Tongue (tissue), 2 donors: ENCODE results near the gene GGCT. TPM values are rescaled to one million over a fixed set of nuclear protein-coding genes. Genes with fewer than 3 reads are reported as not detected.

Experiments used
- DNase-seq: peaks from one replicate; pipeline ENCODE4 v3.0.0-alpha.2; 2015
- total RNA-seq: library from RNA; depleted of rRNA; stranded (reverse); fragments of >200 nt; gene quantifications from one replicate; pipeline ENCODE4 v1.2.3, GENCODE V29; 2014

Gene GGCT
- total RNA-seq, 1 donor from 2014 or later: 30.3 TPM

DNA sequence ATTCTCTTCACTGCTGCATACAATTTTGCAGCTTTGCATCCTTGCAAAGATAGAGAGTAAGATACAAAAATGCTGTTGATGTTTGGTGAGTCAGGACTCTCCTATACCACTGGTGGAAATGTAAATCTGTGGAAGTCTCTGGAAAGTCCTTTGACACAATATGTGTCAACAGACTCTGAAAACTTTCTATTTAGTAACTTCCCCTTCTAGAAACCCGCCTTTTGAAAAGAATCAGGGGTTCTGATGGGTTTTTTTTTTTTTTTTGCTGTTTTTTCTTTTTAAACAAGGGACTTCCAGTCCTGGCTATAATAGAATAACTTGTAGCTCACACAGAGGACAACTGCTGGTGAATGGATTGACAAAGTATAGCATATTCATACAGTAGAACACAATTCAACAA is 42.5 kb downstream of the GGCT start:
- no peak for DNase-seq

DNA sequence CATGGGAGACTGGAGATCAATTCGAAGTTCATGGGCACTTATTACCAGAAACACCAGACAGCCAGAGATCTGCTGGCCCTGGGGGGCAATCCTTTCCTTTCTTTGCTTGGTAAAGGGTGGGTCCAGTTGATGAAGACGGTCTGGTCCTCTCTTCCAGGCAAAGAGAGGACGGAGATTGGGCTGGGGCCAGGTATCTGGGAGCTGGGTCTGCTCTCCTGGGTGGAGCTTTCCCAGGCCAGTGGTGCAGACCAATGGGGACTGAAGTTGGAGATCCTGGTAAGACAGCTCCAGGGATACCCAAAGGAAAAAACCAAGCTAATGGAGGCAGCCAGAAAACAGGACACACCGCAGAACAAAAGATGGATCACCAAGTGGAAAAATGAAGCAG is 44.4 kb downstream of the GGCT start:
- DNase-seq: no peak

DNA sequence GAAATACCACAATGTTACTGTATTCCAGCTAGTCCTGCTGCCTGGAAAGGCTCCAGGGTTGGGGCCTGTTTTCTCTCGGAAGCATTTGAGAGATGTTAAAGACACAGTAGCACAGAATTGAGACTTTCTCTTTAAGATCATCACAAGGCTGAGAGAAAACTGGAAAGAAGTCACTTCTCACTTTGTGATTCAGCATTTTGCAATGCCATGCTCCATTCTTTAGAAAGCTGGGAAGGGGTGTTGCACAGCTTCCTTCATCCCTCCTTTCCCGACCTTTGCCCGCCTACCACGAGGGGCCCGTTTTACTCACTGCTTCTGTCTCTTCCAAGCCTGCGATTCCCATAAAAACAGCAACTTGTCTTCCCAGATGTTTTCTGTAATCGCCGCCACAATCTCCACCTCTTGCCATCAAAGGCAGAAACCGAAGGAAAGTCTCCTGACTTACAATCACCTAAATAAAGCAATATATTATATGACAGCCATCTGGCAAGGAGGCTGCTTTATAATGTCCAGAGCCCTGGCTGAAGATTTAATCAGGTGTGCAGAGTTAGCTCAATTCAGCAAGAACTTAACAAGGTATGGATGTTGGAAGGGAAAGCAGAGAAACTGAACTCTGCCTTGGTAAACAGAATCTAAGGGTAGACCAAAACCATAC is 44.9 kb downstream of the GGCT start:
- DNase-seq: peak; percentile 84

DNA sequence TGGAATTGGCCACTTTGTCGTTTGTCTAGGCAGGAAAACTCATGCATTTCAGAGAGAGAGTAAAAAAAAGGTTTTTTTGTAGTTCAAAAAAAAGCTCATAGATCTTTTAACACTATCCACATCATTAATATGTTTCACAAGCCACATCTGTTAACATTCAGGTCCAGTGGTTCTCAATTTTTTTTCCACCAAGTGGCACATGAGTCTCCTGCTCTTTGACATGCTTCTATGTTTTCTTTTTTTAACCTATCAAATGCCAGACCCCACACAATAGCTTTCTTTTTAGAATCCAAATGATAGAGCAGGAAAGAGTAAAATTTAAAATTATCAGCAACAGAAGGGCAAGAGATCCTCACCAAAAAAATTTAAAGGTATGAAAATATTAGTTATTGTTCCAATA is 46.3 kb downstream of the GGCT start:
- no peak for DNase-seq

DNA sequence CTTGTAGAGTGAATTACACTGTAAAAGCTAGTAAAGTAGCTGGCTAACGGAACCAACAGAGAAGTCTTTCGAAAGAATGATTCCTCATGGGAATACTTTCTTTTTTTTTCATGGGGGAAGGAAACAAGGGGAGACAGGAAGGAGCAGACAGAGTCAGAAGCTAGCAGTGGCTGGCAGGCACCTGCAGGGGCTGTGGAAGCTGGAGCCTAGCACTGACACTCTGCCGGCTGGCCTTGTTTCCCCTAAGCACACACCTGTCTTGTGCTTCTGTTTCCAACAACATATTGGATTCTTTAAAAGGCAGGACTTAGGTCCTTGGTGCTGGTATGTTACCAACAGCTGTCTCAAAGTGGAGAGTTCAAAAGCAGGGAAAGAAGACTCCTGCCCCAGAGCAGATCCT is 50.7 kb downstream of the GGCT start:
- peak; percentile 58 for DNase-seq

DNA sequence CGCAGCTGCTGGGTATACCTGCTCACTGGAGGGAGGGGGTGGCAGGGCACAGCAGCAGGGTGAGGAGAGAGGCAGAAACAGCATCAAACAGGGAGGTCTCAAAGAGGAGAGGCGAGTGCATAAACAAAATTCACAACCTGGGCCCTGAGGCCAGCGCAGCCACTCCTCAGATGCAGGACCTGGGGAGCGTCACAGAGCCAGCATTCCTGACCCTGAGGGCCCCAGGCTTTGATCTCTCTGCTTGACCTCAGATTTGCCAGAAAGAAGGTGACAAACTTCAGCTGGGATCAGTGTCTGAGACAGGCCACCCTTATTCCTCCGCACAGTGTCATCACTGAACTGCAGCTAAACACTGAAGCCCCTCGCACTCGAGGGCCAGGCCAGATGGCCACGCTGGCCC is 51.6 kb downstream of the GGCT start:
- no peak for DNase-seq

DNA sequence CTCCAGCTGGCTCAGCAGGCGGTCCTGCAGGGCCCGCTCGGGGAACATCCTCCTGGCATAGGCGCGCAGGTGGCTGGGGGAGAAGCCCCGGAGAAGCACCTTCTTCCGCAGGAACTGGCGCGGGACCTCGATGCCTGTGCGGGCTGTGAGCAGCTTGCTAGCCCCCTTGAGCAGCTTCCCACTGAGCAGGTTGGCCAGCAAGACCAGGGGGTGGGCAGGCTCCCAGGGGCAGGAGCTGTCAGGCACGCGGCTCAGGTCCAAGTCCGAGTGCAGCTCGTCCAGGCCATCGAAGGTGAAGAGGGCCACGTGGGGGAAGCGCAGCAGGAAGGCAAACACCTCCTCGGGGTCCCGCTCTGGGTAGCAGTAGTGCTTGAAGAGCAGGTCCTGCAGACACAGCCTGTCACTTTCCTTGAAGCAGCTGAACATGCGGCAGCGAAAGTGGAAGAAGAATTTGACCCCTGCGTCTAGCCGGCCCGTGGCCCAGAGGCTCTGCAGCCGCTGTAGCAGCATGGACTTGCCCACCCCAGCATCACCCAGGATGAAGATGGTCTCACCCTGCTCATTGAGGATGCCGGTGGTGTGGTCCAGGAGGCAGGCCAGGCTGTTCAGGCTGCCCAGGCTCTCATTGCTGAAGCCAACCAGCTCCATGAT is 52.2 kb downstream of the GGCT start:
- DNase-seq: no peak

DNA sequence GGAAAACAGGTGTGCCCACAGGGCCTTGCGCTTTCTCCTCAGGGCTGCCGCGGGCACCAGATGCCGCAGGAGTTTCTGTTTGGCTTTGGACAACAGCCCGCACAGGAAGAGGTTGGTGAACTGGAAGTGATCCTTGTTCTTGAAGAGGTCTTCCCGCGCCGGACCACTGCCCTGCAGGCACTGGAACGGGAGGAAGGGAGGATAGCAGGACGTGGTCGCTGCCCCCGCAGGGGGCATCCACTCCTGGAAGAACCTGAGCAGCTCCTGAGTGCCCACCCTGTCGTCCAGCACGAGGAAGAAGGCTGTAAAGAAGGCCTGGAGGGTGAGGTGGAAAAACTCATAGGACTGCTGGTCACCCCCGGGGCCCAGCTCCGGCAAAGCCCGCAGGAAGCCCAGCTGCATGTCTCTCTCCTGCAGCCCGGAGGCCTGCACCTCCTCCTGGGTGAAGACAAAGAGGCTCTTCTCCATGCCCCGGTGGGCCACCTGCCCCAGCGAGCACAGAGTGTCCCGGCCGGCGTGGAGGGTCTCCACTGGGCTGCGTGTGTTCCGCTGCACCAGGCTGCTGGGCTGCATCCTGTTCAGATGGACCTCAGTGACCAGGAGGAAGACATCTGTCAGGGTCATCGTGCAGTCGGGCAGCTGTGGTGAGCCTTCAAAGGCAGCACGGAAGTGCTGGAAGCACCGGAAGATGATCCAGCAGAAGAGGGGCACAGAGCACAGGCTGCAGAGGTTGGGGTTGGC is 52.9 kb downstream of the GGCT start:
- no peak for DNase-seq

DNA sequence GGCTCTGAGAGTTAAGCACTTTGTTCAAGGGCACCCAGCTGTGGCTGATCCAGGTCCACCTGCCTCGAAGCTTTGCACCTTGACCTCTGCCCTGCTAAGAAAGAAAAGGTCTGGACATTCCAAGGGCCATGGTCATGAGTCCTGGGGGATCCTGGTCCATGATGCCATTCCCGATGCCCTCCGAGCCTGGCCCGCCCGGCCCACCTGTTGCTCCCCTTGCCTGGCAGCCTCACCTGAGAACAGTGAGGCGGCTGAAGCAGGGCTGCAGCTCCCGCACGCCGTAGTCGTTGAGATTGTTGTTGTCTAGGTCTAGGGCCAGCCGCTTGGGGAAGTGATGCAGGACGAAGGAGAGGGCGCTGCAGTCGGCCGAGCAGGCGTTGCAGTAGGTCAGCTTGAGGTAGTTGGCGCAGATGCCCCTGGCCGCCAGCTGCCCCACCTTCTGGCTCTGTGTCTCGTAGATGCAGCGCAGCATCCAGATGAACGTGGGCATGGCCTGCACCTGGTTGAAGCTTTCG is 53.6 kb downstream of the GGCT start:
- no peak for DNase-seq

DNA sequence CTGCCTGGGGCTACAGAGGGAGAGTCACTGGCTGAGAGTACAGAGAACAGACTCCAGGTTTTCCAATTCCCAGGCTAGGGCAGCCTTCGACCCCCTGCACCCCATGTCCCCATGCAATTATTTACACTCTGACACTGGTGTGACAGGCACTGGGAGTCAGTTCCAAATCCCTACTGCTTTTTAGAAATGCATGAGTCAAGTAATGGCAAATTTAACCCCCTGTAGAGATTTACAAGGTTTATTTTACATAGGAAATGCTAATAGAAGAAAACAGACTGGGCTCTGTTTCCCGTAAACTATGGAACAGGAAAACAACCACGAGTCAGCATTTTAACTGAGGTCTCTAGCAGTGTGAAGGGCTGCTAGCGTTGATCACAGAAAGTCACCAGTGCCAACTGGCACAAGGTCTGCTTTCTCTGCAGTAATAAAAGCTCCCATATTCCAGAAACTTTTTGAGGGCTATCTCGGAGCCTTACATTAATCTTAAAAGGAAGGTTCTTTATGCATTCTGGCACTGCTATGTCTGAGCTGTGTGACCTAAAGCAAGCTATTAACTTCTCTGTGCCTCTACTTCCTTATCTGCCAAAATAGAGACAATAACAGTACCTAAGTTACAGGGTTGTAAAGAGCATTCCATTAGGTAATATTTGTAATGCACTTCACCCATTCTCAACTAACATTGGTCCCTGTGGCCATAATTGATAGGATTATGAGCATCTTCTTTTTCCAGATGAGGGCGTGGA is 54.2 kb downstream of the GGCT start:
- no peak for DNase-seq

DNA sequence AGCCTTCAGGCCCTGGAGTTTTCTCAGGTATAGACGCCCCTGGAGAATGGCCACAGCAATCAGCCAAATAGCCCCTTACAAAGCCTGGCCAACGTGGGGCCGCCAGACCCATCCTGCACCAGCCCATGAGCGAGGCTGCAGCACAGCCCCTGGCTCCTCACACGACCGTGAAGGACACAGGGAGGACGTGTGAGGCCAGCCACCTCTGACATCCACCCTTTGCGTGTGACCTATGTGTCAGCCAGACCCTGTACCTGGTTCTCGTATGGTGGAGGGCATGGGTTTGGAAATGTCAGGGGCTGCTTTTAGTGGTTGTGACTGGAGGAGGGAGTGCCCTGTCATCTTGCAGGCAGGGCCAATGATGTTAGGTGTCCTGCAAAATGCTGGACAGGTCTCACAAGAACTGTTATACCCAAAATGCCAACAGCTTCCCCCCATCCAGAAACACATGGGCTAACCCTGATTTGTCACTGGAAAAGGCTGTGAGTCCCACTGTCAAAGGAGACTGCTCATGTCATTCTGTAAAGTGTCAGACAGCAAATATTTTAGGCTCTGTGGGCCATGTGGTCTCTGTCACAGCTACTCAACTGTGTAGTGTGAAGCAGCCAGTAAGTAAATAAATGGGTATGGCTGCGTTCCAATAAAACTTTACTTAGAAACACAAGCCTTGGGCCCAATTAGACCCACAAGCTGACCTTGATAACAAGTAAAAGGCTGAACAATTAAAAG is 56.0 kb downstream of the GGCT start:
- DNase-seq: no peak

DNA sequence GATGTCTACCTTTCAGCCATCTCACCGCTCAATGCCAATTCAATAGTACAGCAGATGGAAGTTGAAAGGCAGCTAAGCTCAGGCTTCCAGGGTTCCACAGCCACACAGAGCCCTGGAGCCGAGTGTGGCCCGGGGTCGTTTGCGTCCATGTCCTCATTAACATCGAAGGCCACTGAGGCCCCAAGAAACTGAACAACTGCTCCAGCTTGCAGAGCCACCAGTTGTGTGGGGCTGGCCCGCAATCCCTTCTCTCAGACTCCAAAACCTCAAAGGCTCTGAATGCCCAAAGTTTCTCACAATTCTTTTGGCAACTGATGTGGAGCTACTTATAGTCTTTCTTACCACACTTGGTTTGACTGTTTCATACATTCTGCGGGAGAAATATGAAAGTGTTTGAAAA is 57.2 kb downstream of the GGCT start:
- DNase-seq: no peak

Other genes with a start within 250 kb of the GGCT start
- gene ZNRF2, start 220.2 kb downstream of the GGCT start, total RNA-seq: 26.4 TPM
- gene NOD1, start 26.0 kb downstream of the GGCT start, total RNA-seq: 14.2 TPM
- 45.3 TPM for gene GARS1, start 90.0 kb upstream of the GGCT start, total RNA-seq
- 0.51 TPM for gene CRHR2, start 177.6 kb upstream of the GGCT start, total RNA-seq
- 14.5 TPM for gene INMT, start 247.3 kb upstream of the GGCT start, total RNA-seq